Transverse colon (tissue), 4 donors: ENCODE measurements around the gene POLA2. TPM values are rescaled to one million over a fixed set of nuclear protein-coding genes. Genes with fewer than 3 reads are reported as not detected.
"Not testable (repeated sequence)": the region's sequence is repeated elsewhere in the genome, so short reads cannot be mapped to it uniquely, and the experiment has no call there.

Experiments used
- DNase-seq: peaks from one replicate; pipeline ENCODE4 v3.0.0-alpha.2; 2019
- H3K27ac ChIP-seq, 4 donors: fragments of 200-600 bp; sonication (generic); 2 replicates each; pipeline ENCODE4 v1.5.1; 2016 to 2018; ENCODE audit warnings: inconsistent platforms in 4 of 4
- H3K27me3 ChIP-seq: fragments of 200-600 bp; sonication (generic); 2 replicates; pipeline ENCODE4 v1.5.1; 2017; ENCODE audit warnings: inconsistent platforms
- H3K36me3 ChIP-seq, 4 donors: fragments of 200-600 bp; sonication (generic); 2 replicates each; pipeline ENCODE4 v1.5.1; 2017 to 2019; ENCODE audit warnings: inconsistent platforms in 4 of 4
- H3K4me1 ChIP-seq, 4 donors: fragments of 200-600 bp; sonication (generic); 2 replicates each; pipeline ENCODE4 v1.5.1; 2017 to 2020; ENCODE audit warnings: inconsistent platforms in 4 of 4
- H3K4me3 ChIP-seq, 4 donors: fragments of 200-600 bp; sonication (generic); 1 replicate in 1 of 4; 2 replicates in 3 of 4; pipeline versions ENCODE4 v1.5.1 to v1.6.1; 2017 to 2019; ENCODE audit warnings: inconsistent platforms in 4 of 4
- H3K9me3 ChIP-seq, 2 donors: fragments of 200-600 bp; sonication (generic); 2 replicates each; pipeline ENCODE4 v1.5.1; 2017 to 2019; ENCODE audit warnings: inconsistent platforms in 2 of 2
- EP300 ChIP-seq: sonication (generic); formaldehyde crosslinking; IDR thresholded peaks from one replicate; pipeline ENCODE4 v1.6.1; 2017; ENCODE audit warnings: antibody characterized with exemption, low read depth
- POLR2A ChIP-seq: fragments of 450-650 bp; IDR thresholded peaks from one replicate; pipeline ENCODE4 v1.6.1; 2016; ENCODE audit warnings: antibody characterized with exemption, mild to moderate bottlenecking, moderate library complexity
- POLR2AphosphoS5 ChIP-seq, 3 donors: sonication (generic); formaldehyde crosslinking; IDR thresholded peaks; one replicate each; pipeline ENCODE4 v1.6.1; 2016; ENCODE audit warnings: antibody characterized with exemption in 3 of 3
- WGBS, 2 donors: methylation state at CpG; one replicate each; pipeline ENCODE4 v1.1.5; 2018; ENCODE audit warnings: low coverage in 1 of 2; 5-methylcytosine and 5-hydroxymethylcytosine counted together
- in situ Hi-C, 4 donors: fragments of 200-750 bp; cut with MboI; loops; one replicate each; pipeline versions ENCODE4 v1.15.0 to v1.15.1; 2017; ENCODE audit warnings: low sequenced_read_pairs in 3 of 4, low pct_ligation_motif_present in 1 of 4, low pct_unique_long_range_greater_than_20kb in 1 of 4
- intact Hi-C: fragments of 100-400 bp; cut with DNase I; formaldehyde crosslinking; loops from one replicate; pipeline ENCODE4 v1.15.1; 2023; ENCODE audit warnings: low total_unique reads
- total RNA-seq, 4 donors: library from RNA; depleted of rRNA; stranded (reverse); fragments of >200 nt; gene quantifications; one replicate each; pipeline ENCODE4 v1.1.0, GENCODE V29; 2016
- TF ChIP-seq, protein P1 (sequence below), 5 experiments: fragments of 200-600 bp in 3 of 5; fragments of 450-650 bp in 2 of 5; sonication (generic) in 3 of 5; IDR thresholded peaks; 1 replicate in 2 of 5; 2 replicates in 3 of 5; pipeline ENCODE4 v1.5.1; 2016 to 2017; ENCODE audit warnings: antibody characterized with exemption in 5 of 5, inconsistent platforms in 3 of 5, mild to moderate bottlenecking in 2 of 5, moderate library complexity in 1 of 5

Gene POLA2
- total RNA-seq, 4 donors from 2014 or later: 3.0 to 17.5 (median 6.2) TPM

DNA sequence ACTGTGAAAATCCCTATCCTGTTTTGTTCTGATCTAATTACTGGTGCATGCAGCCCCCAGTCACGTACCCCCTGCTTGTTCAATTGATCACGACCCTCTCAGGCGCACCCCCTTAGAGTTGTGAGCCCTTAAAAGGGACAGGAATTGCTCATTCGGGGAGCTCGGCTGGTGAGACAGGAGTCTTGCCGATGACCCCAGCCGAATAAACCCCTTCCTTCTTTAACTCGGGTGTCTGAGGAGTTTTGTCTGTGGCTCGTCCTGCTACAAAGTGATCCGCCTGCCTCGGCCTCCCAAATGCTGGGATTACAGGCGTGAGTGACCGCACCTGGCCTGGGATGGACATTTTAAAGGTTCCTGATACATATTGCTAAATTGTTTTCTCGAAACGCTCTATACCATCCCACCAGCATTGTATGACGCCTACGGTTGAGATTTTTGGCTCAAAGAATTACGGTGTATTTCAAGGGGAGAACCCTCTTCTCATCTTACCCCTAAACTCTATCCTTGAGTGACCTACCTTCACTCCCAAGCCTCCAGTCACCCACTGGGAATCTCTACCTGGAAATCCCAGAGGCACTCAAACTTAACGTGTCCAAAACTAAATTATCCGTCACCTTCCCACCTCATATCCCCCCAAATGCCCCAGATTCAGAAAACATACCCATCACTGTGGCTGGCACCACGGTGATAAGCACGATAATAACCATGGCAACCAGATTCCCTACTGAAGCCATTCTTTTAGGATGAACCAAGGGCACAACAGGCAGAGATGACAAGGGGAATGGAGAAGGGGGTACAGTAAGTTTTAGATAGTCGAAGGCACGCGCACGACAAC lies 789 bp upstream of the POLA2 start:
- Histone ChIP-seq H3K27ac (peak overlapping the region; percentile 86 to 97 (median 92)), H3K36me3 (no peaks in the 10 kb centered on the region), H3K4me1 (peaks cover 7 to 17% (median 11%) of the 10 kb centered on the region in 4 donors), H3K27me3 (no peaks in the 10 kb centered on the region), H3K4me3 (peak overlapping the region; percentile 52 to 73 (median 62)), H3K9me3 (no peaks in the 10 kb centered on the region)
- in situ Hi-C loops: no loop called here
- WGBS, 2 donors: 66 to 76% methylated on average over 8 to 26 of the region's 26 CpGs
- intact Hi-C loops: no loop called here
- no peak for TF ChIP-seq POLR2AphosphoS5 (IDR thresholded peaks at IDR 0.05)
- no peak for TF ChIP-seq POLR2A
- no peak for TF ChIP-seq EP300
- TF ChIP-seq, protein P1, sequence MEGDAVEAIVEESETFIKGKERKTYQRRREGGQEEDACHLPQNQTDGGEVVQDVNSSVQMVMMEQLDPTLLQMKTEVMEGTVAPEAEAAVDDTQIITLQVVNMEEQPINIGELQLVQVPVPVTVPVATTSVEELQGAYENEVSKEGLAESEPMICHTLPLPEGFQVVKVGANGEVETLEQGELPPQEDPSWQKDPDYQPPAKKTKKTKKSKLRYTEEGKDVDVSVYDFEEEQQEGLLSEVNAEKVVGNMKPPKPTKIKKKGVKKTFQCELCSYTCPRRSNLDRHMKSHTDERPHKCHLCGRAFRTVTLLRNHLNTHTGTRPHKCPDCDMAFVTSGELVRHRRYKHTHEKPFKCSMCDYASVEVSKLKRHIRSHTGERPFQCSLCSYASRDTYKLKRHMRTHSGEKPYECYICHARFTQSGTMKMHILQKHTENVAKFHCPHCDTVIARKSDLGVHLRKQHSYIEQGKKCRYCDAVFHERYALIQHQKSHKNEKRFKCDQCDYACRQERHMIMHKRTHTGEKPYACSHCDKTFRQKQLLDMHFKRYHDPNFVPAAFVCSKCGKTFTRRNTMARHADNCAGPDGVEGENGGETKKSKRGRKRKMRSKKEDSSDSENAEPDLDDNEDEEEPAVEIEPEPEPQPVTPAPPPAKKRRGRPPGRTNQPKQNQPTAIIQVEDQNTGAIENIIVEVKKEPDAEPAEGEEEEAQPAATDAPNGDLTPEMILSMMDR (IDR thresholded peaks at IDR 0.05): no peak
- no peak for DNase-seq

DNA sequence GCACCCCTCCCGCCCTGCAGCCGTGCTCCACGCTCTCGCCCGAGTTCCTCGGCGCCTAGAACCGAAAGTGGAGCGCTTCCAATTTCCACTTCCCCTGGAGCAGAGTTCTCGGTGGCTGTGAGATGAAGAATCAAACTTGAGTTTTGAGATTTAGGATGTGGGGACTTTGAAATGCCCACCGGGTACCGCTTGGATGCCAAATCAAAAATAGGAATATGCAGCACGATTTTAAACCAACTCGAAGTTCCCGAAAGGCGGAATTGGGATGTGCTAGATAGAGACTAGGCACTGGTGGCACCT lies 569 bp downstream of the POLA2 start:
- Histone ChIP-seq H3K36me3 (no peaks in the 10 kb centered on the region), H3K27ac (peak overlapping the region; percentile 86 to 97 (median 92)), H3K4me1 (peaks cover 7 to 17% (median 11%) of the 10 kb centered on the region in 4 donors), H3K9me3 (no peaks in the 10 kb centered on the region), H3K27me3 (no peaks in the 10 kb centered on the region), H3K4me3 (peak overlapping the region; percentile 32 to 73 (median 62))
- TF ChIP-seq POLR2AphosphoS5 (IDR thresholded peaks at IDR 0.05) (no peak), EP300 (no peak), POLR2A (no peak)
- TF ChIP-seq, protein P1 (IDR thresholded peaks at IDR 0.05): no peak
- WGBS, 2 donors: 1% methylated on average over 16 of the region's 16 CpGs; no CpG with 5 or more reads in 1 of the 2 donors
- intact Hi-C loops (no loop called here), in situ Hi-C loops (no loop called here)
- DNase-seq: peak; percentile 56

DNA sequence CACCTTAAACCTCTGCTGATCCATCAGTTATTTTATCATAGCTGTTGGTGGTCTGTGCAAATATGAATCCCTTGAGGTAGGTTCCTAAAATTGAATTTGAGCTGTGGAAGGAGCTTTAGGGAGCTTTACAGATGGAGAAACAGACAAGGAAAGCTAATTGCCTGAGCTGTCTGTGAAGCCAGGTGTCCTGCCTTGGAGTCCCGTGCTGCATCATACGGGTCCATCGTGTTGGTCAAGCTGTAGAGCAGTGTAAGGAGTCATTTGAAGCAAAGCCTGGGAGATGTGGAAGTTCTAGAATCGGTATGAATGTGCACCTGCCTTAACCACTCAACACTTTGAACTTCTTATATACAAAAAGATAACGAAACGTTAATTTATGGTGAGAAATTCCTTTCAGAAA lies 1.0 kb downstream of the POLA2 start:
- intact Hi-C loops: no loop called here
- DNase-seq: no peak
- no peak for TF ChIP-seq POLR2AphosphoS5 (IDR thresholded peaks at IDR 0.05)
- TF ChIP-seq EP300: no peak
- 21% methylated on average over 4 to 6 of the region's 6 CpGs for WGBS, 2 donors
- in situ Hi-C loops: no loop called here
- H3K36me3 ChIP-seq: no peaks in the 10 kb centered on the region
- H3K9me3 ChIP-seq: no peaks in the 10 kb centered on the region
- H3K27me3 ChIP-seq: no peaks in the 10 kb centered on the region
- H3K4me1 ChIP-seq: peaks cover 7 to 17% (median 11%) of the 10 kb centered on the region in 4 donors
- peak overlapping the region in 3 of 4 donors; percentile 59 to 73 (median 65) for H3K4me3 ChIP-seq
- H3K27ac ChIP-seq: peak overlapping the region; percentile 86 to 97 (median 92)

DNA sequence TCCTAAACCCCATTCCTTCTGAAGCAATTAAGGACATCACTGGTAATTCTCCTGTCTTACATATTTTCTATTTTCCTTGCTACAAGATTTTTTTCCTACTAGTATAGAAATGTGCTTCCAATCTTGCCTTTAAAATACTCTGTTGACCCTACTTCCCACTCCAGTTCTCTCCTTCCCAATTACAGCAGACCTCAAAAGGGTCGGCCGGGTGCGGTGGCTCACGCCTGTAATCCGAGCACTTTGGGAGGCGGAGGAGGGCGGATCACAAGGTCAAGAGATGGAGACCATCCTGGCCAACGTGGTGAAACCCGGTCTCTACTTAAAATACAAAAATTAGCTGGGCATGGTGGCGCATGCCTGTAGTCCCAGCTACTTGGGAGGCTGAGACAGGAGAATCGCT lies 3.0 kb downstream of the POLA2 start:
- intact Hi-C loops, H3K27ac ChIP-seq, DNase-seq, H3K36me3 ChIP-seq, H3K9me3 ChIP-seq, H3K27me3 ChIP-seq, in situ Hi-C loops, H3K4me3 ChIP-seq: not testable (repeated sequence)
- 97 to 98% methylated on average over 9 to 11 of the region's 11 CpGs for WGBS, 2 donors
- peaks cover 7 to 17% (median 11%) of the 10 kb centered on the region in 4 donors for H3K4me1 ChIP-seq

DNA sequence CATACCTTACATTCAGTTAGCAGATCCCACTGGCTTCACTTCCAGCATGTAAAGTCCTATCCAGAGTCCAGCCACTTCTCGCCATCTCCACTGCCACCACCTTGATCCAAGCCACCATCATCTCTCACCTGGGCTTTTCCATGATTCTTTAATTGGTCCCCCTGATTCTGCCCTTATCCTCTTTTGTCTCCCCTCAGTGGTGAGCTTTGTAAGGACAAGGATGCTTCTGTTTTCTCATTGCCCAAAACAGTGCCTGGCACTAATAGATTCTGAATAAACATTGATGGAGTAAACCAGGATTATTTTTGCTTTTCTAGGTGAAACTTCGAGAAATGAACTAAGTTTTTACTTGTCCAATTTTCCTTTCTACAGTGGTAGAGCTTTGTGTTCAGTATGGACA lies 4.4 kb downstream of the POLA2 start:
- TF ChIP-seq POLR2A (no peak), POLR2AphosphoS5 (IDR thresholded peaks at IDR 0.05) (no peak), EP300 (no peak)
- TF ChIP-seq, protein P1 (IDR thresholded peaks at IDR 0.05): peak in 3 of 5 experiments; percentile 22 to 36 (median 25)
- peaks cover 0 to 4% (median 0%) of the 10 kb centered on the region in 4 donors for H3K36me3 ChIP-seq
- in situ Hi-C loops (no loop called here), intact Hi-C loops (no loop called here)
- H3K27ac ChIP-seq: no peak overlapping the region
- peaks cover 7 to 17% (median 9%) of the 10 kb centered on the region in 4 donors for H3K4me1 ChIP-seq
- WGBS, 2 donors: 83 to 84% methylated on average over 2 of the region's 2 CpGs
- no peak overlapping the region for H3K4me3 ChIP-seq
- no peaks in the 10 kb centered on the region for H3K9me3 ChIP-seq
- no peaks in the 10 kb centered on the region for H3K27me3 ChIP-seq
- DNase-seq: no peak
